Brain microvascular endothelial cell (primary cell): ENCODE results near the gene KDF1.
"Not testable (repeated sequence)": the region's sequence is repeated elsewhere in the genome, so short reads cannot be mapped to it uniquely, and the experiment has no call there.

Experiments used
- DNase-seq: peaks from one replicate; pipeline ENCODE4 v3.0.0-alpha.2; 2020
- H3K27ac ChIP-seq: fragments of 250-450 bp; sonication (Bioruptor Pico); 2 replicates; pipeline ENCODE4 v1.5.1; 2020; ENCODE audit warnings: mild to moderate bottlenecking, moderate library complexity
- H3K27me3 ChIP-seq: fragments of 250-450 bp; sonication (Bioruptor Pico); replicated peaks from 2 replicates; pipeline ENCODE4 v1.5.1; 2020; ENCODE audit warnings: mild to moderate bottlenecking
- H3K36me3 ChIP-seq: fragments of 250-450 bp; sonication (Bioruptor Pico); replicated peaks from 2 replicates; pipeline ENCODE4 v1.5.1; 2020; ENCODE audit warnings: mild to moderate bottlenecking
- H3K4me3 ChIP-seq: 2 replicates; pipeline ENCODE4 v1.5.1; 2011; ENCODE audit warnings: low read depth, mild to moderate bottlenecking, control low read depth, low read length, moderate library complexity
- CTCF ChIP-seq: IDR thresholded peaks from 2 replicates; pipeline ENCODE4 v1.5.1; 2011; ENCODE audit warnings: low read depth, mild to moderate bottlenecking, moderate library complexity, low read length, control low read depth, inconsistent platforms; ENCODE audit errors: missing control alignments
- in situ Hi-C: cut with HindIII; loops from 2 replicates; pipeline ENCODE4 v1.10.0; 2017; ENCODE audit warnings: low sequenced_read_pairs, low pct_ligation_motif_present

KDF1 gene

GRCh38 chr1:26949266-26949925, 10.9 kb downstream of the KDF1 start:
- Histone ChIP-seq H3K27ac (no peak overlapping the region), H3K36me3 (peaks cover 29% of the 10 kb centered on the region)
- no peak for TF ChIP-seq CTCF

GRCh38 chr1:26948725-26949057, 11.6 kb downstream of the KDF1 start:
- DNase-seq, H3K27ac ChIP-seq, H3K27me3 ChIP-seq, H3K4me3 ChIP-seq, in situ Hi-C loops: not testable (repeated sequence)
- H3K36me3 ChIP-seq = peaks cover 34% of the 10 kb centered on the region

More at GRCh38 chr1:26949266-26949925, 10.9 kb downstream of the KDF1 start:
- in situ Hi-C loops = no loop called here
- no peak for DNase-seq
- H3K4me3 ChIP-seq = no peak overlapping the region
- H3K27me3 ChIP-seq = no peaks in the 10 kb centered on the region

- in situ Hi-C loops = no loop called here
- no peak for DNase-seq
- Histone ChIP-seq H3K4me3 (no peak overlapping the region), H3K27me3 (no peaks in the 10 kb centered on the region), H3K27ac (no peak overlapping the region), H3K36me3 (peaks cover 58% of the 10 kb centered on the region)
- TF ChIP-seq CTCF = no peak
Observed at GRCh38 chr1:26946270-26946669, 14.0 kb downstream of the KDF1 start.

GRCh38 chr1:26945728-26946127, 14.5 kb downstream of the KDF1 start:
- Histone ChIP-seq H3K27ac (no peak overlapping the region), H3K4me3 (no peak overlapping the region), H3K27me3 (no peaks in the 10 kb centered on the region), H3K36me3 (peaks cover 60% of the 10 kb centered on the region)
- no peak for TF ChIP-seq CTCF
- in situ Hi-C loops = no loop called here
- no peak for DNase-seq

GRCh38 chr1:26945138-26945537, 15.1 kb downstream of the KDF1 start:
- no peak overlapping the region for H3K4me3 ChIP-seq
- H3K36me3 ChIP-seq = peaks cover 60% of the 10 kb centered on the region
- no peak overlapping the region for H3K27ac ChIP-seq
- no peak for DNase-seq
- no peaks in the 10 kb centered on the region for H3K27me3 ChIP-seq
- TF ChIP-seq CTCF = no peak
- in situ Hi-C loops = no loop called here

GRCh38 chr1:26942656-26943055, 17.6 kb downstream of the KDF1 start:
- TF ChIP-seq CTCF = no peak
- no peak overlapping the region for H3K27ac ChIP-seq
- peaks cover 68% of the 10 kb centered on the region for H3K36me3 ChIP-seq
- DNase-seq = no peak
- in situ Hi-C loops = no loop called here
- H3K27me3 ChIP-seq = no peaks in the 10 kb centered on the region
- no peak overlapping the region for H3K4me3 ChIP-seq
